ENCODE results near the gene UBE3C.
A peak's percentile ranks its signal among the peaks of the same experiment; 100 is the strongest.
"Not testable (repeated sequence)": the region's sequence is repeated elsewhere in the genome, so short reads cannot be mapped to it uniquely, and the experiment has no call there.

Gene UBE3C

GRCh38 chr7:157138424-157139110 is at the start of gene UBE3C:
TSS of gene UBE3C (plus strand) at chr7:157138926. CDS start at chr7:157139273, 347 bp downstream.
- DNase-seq: peak; percentile 81 to 99 (median 86)
- intact Hi-C loops (cut with DNase I): loop anchor here (10.0 kb wide), 2 partner anchors 86 to 196 kb away; partner anchors contain the start of gene DNAJB6

- intact Hi-C loops (cut with DNase I): no loop called here
- DNase-seq: no peak
Observed at GRCh38 chr7:157089100-157089610, 49.6 kb upstream of the UBE3C start.

GRCh38 chr7:157090485-157091165 is 48.1 kb upstream of the UBE3C start:
- no peak for DNase-seq
- intact Hi-C loops (cut with DNase I): no loop called here

- no peak for DNase-seq
- intact Hi-C loops (cut with DNase I): no loop called here
Observed at GRCh38 chr7:157096286-157097055, 42.3 kb upstream of the UBE3C start.

- no peak for DNase-seq
- intact Hi-C loops (cut with DNase I): no loop called here
Observed at GRCh38 chr7:157097056-157097329, 41.7 kb upstream of the UBE3C start.

GRCh38 chr7:157097569-157097968 is 41.2 kb upstream of the UBE3C start:
- DNase-seq: no peak
- intact Hi-C loops (cut with DNase I): no loop called here

GRCh38 chr7:157100005-157100404 is 38.7 kb upstream of the UBE3C start:
- intact Hi-C loops (cut with DNase I); DNase-seq: not testable (repeated sequence)

- intact Hi-C loops (cut with DNase I); DNase-seq: not testable (repeated sequence)
Observed at GRCh38 chr7:157103641-157104040, 35.1 kb upstream of the UBE3C start.

GRCh38 chr7:157111311-157111710 is 27.4 kb upstream of the UBE3C start:
- no peak for DNase-seq
- intact Hi-C loops (cut with DNase I): no loop called here

- intact Hi-C loops (cut with DNase I): no loop called here
- DNase-seq: no peak
Observed at GRCh38 chr7:157112706-157113105, 26.0 kb upstream of the UBE3C start.

- DNase-seq: no peak
- intact Hi-C loops (cut with DNase I): no loop called here
Observed at GRCh38 chr7:157113607-157114006, 25.1 kb upstream of the UBE3C start.

GRCh38 chr7:157116762-157117161 is 22.0 kb upstream of the UBE3C start:
- intact Hi-C loops (cut with DNase I): no loop called here
- DNase-seq: peak in 1 of 10 donors; percentile 22

GRCh38 chr7:157117796-157118195 is 20.9 kb upstream of the UBE3C start:
- intact Hi-C loops (cut with DNase I): no loop called here
- DNase-seq: no peak

- intact Hi-C loops (cut with DNase I): no loop called here
- DNase-seq: no peak
Observed at GRCh38 chr7:157120181-157120580, 18.5 kb upstream of the UBE3C start.

- intact Hi-C loops (cut with DNase I): no loop called here
- DNase-seq: no peak
Observed at GRCh38 chr7:157121184-157121715, 17.5 kb upstream of the UBE3C start.

- intact Hi-C loops (cut with DNase I): no loop called here
- no peak for DNase-seq
Observed at GRCh38 chr7:157122800-157123495, 15.8 kb upstream of the UBE3C start.

GRCh38 chr7:157124690-157125089 is 14.0 kb upstream of the UBE3C start:
- intact Hi-C loops (cut with DNase I): no loop called here
- no peak for DNase-seq

- intact Hi-C loops (cut with DNase I): no loop called here
- DNase-seq: no peak
Observed at GRCh38 chr7:157125376-157126223, 13.1 kb upstream of the UBE3C start.

- no peak for DNase-seq
Observed at GRCh38 chr7:157126921-157127320, 11.8 kb upstream of the UBE3C start.

GRCh38 chr7:157129200-157129599 is 9.5 kb upstream of the UBE3C start:
- no peak for DNase-seq
- intact Hi-C loops (cut with DNase I): no loop called here

More at GRCh38 chr7:157126921-157127320, 11.8 kb upstream of the UBE3C start:
- intact Hi-C loops (cut with DNase I): no loop called here

Measured in posterior cingulate gyrus (tissue), 11 donors.